Endothelial cell of umbilical vein (primary cell): ENCODE data around the gene FGD3.

Experiments
- CTCF ChIP-seq, 2 donors: IDR thresholded peaks; 1 replicate in 1 of 2; 2 replicates in 1 of 2; pipeline ENCODE4 v1.5.1; 2011; ENCODE audit warnings: low read length in 2 of 2, mild to moderate bottlenecking in 2 of 2, moderate library complexity in 2 of 2, control low read depth in 1 of 2, inconsistent platforms in 1 of 2, low read depth in 1 of 2; ENCODE audit not compliant: insufficient read depth in 1 of 2; ENCODE audit errors: extremely low read depth in 1 of 2
- POLR2A ChIP-seq: IDR thresholded peaks from 2 replicates; pipeline ENCODE4 v1.6.1; 2012; ENCODE audit warnings: low read depth, mild to moderate bottlenecking, control low read depth, low read length
- POLR2AphosphoS5 ChIP-seq: IDR thresholded peaks from 2 replicates; pipeline ENCODE4 v1.6.1; 2012; ENCODE audit warnings: low read depth, mild to moderate bottlenecking, control low read depth, low read length, moderate library complexity; ENCODE audit not compliant: insufficient read depth

DNA sequence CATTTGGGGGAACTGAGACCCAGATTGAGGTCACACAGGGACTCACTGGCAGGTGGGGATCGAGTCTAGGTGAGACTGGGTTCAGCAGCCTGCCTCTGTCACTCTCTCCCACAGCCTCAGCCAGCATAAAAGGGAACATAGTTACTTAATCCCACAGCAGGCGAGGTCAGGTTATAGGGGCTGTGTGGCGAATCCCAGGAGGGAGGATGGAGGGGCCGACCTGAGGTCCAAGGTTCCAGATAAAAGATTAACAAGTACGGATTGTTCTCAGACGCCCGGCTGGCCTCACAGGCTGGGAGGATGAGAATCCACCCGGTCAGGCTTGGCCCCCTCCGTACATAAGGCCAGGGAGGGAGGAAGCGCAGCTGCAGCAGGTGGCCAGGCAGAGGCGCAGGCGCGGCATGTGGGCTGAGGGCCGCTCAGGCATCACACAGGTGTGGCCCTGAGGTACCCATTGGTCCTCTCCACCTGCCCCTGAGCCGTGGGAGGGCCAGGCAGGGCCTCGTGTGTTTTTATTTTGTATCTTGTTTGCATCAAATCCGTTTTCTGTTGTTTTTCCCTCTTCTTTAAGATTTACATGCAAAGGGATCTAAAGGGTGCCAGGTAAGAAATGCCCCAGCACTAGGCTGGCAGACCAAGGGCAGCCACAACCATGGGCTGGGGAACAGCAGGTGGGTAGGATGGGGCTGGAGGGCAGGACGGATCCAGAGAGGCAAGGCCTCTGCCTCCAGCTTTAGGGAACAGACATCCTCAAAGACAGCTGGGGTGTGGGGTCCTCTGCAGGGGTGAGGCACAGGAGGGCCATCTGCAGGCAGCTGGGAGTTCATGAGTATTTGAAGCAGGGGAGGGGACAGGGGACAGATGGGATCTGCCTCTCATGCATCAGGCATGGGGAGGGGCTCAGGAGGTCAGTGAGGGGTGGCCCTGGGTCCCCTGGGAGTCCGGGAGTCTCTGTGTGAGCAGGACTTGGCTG, 114.8 kb downstream of the FGD3 start:
- TF ChIP-seq POLR2A (no peak), POLR2AphosphoS5 (no peak), CTCF (IDR thresholded peaks at IDR 0.05; ENCODE audit: extremely low read depth in 1 of 2, insufficient read depth in 1 of 2, low read depth in 1 of 2, low read length in 2 of 2) (no peak)
